SK-N-SH (cell line): ENCODE measurements around the gene LMAN2. TPM values are rescaled to one million over a fixed set of nuclear protein-coding genes. Genes with fewer than 3 reads are reported as not detected.

Experiments
- CTCF ChIA-PET: fragments of 300-600, 350-600 bp; formaldehyde crosslinking; extraction: SDS; loops from one replicate; lab custom pipeline; 2021; lab: Yijun Ruan, JAX
- POLR2A ChIA-PET: fragments of 350-600 bp; sonication (Branson Sonifier 250); formaldehyde crosslinking; extraction: SDS; loops from one replicate; lab custom pipeline; 2020; ENCODE audit warnings: antibody characterized with exemption, inconsistent platforms; lab: Yijun Ruan, JAX
- DNase-seq: peaks from one replicate; pipeline ENCODE4 v3.0.0; 2012
- H2AFZ ChIP-seq: fragments of 200-600 bp; sonication (generic); 2 replicates; pipeline ENCODE4 v1.8.1; 2016; ENCODE audit warnings: antibody characterized with exemption, mild to moderate bottlenecking, low read depth
- H3F3A ChIP-seq: fragments of 200-600 bp; sonication (generic); replicated peaks from 2 replicates; pipeline ENCODE3; 2016; ENCODE audit warnings: antibody characterized with exemption, mild to moderate bottlenecking; ENCODE audit not compliant: insufficient read depth
- H3K27ac ChIP-seq, 2 experiments: fragments of 200-500 bp in 1 of 2; fragments of 200-600 bp in 1 of 2; sonication (Bioruptor generic) in 1 of 2; sonication (generic), shearing (Covaris generic) in 1 of 2; 2 replicates each; pipeline versions ENCODE4 v1.5.1 to v1.6.1; 2014 to 2016; ENCODE audit warnings: low read depth in 2 of 2, inconsistent platforms in 1 of 2, low read length in 1 of 2, mild to moderate bottlenecking in 1 of 2, mixed read lengths in 1 of 2
- H3K27me3 ChIP-seq: fragments of 200-600 bp; sonication (generic), shearing (Covaris generic); 2 replicates; pipeline ENCODE4 v1.6.1; 2016; ENCODE audit warnings: mixed run types; ENCODE audit not compliant: insufficient read depth
- H3K36me3 ChIP-seq, 2 experiments: fragments of 200-500 bp in 1 of 2; fragments of 200-600 bp in 1 of 2; sonication (Bioruptor generic) in 1 of 2; sonication (generic) in 1 of 2; replicated peaks in 1 of 2; 2 replicates each; pipeline versions ENCODE3 to v1.5.1; 2014 to 2016; ENCODE audit warnings: low read length in 1 of 2, mild to moderate bottlenecking in 1 of 2; ENCODE audit not compliant: insufficient read depth in 2 of 2, control insufficient read depth in 1 of 2
- H3K4me1 ChIP-seq, 2 experiments: fragments of 200-500 bp in 1 of 2; fragments of 200-600 bp in 1 of 2; sonication (Bioruptor generic) in 1 of 2; sonication (generic), shearing (Covaris generic) in 1 of 2; 2 replicates each; pipeline versions ENCODE4 v1.5.1 to v1.6.1; 2014 to 2016; ENCODE audit warnings: low read depth in 1 of 2, low read length in 1 of 2, mixed run types in 1 of 2; ENCODE audit not compliant: insufficient read depth in 2 of 2, control insufficient read depth in 1 of 2
- H3K4me2 ChIP-seq: fragments of 200-600 bp; sonication (generic), shearing (Covaris generic); 2 replicates; pipeline ENCODE4 v1.6.1; 2017; ENCODE audit warnings: mixed run types
- H3K4me3 ChIP-seq, 2 experiments: fragments of 200-500 bp in 1 of 2; fragments of 200-600 bp in 1 of 2; sonication (Bioruptor generic) in 1 of 2; sonication (generic), shearing (Covaris generic) in 1 of 2; 2 replicates each; pipeline versions ENCODE4 v1.5.1 to v1.8.1; 2014 to 2016; ENCODE audit warnings: low read depth in 2 of 2, inconsistent platforms in 1 of 2, low read length in 1 of 2, mild to moderate bottlenecking in 1 of 2, mixed read lengths in 1 of 2, moderate library complexity in 1 of 2
- H3K79me2 ChIP-seq: fragments of 200-600 bp; sonication (generic); 2 replicates; pipeline ENCODE4 v1.8.1; 2017; ENCODE audit warnings: mild to moderate bottlenecking; ENCODE audit not compliant: insufficient read depth
- H3K9ac ChIP-seq: fragments of 200-600 bp; sonication (generic); 2 replicates; pipeline ENCODE4 v1.6.1; 2017; ENCODE audit warnings: mixed run types
- H3K9me2 ChIP-seq: fragments of 200-600 bp; sonication (generic); 2 replicates; pipeline ENCODE4 v1.6.1; 2017; ENCODE audit warnings: mixed run types
- H3K9me3 ChIP-seq: fragments of 200-600 bp; sonication (generic); 2 replicates; pipeline ENCODE4 v1.6.1; 2017; ENCODE audit warnings: mixed run types, mild to moderate bottlenecking, moderate library complexity
- H4K20me1 ChIP-seq: fragments of 200-600 bp; sonication (generic); 2 replicates; pipeline ENCODE4 v1.6.1; 2017; ENCODE audit warnings: mild to moderate bottlenecking, mixed run types; ENCODE audit not compliant: insufficient read depth
- CHD2 ChIP-seq: fragments of 150-350 bp; IDR thresholded peaks from 2 replicates; pipeline ENCODE4 v1.6.1; 2018; ENCODE audit warnings: low read length; ENCODE audit not compliant: partially characterized antibody
- ELF1 ChIP-seq: IDR thresholded peaks from 2 replicates; pipeline ENCODE4 v1.4.0; 2012
- EP300 ChIP-seq, 2 experiments: IDR thresholded peaks; 2 replicates each; pipeline versions ENCODE4 v1.4.0 to v1.6.1; 2012; ENCODE audit warnings: borderline replicate concordance in 1 of 2, low read depth in 1 of 2, low read length in 1 of 2
- FOXJ3 ChIP-seq: sonication (generic); formaldehyde crosslinking; IDR thresholded peaks from 2 replicates; pipeline ENCODE4 v1.5.1; 2020; ENCODE audit warnings: mild to moderate bottlenecking, missing genetic modification reagents
- GATA2 ChIP-seq: sonication (generic); formaldehyde crosslinking; IDR thresholded peaks from 2 replicates; pipeline ENCODE4 v1.5.0; 2020; ENCODE audit warnings: mild to moderate bottlenecking, missing genetic modification reagents
- MEF2A ChIP-seq: IDR thresholded peaks from 2 replicates; pipeline ENCODE4 v1.4.0; 2012; ENCODE audit warnings: low read depth, borderline replicate concordance
- MXI1 ChIP-seq: IDR thresholded peaks from 2 replicates; pipeline ENCODE4 v1.6.1; 2012; ENCODE audit warnings: mild to moderate bottlenecking, low read depth, low read length, improper control_type of control experiment
- NFIC ChIP-seq: IDR thresholded peaks from 2 replicates; pipeline ENCODE4 v1.4.0; 2012; ENCODE audit warnings: borderline replicate concordance
- RCOR1 ChIP-seq: fragments of 150-350 bp; IDR thresholded peaks from 2 replicates; pipeline ENCODE4 v1.6.1; 2017; ENCODE audit warnings: antibody characterized with exemption, low read length
- RFX5 ChIP-seq: IDR thresholded peaks from 2 replicates; pipeline ENCODE4 v1.6.1; 2012; ENCODE audit warnings: mild to moderate bottlenecking, improper control_type of control experiment, low read length
- RXRA ChIP-seq: IDR thresholded peaks from 2 replicates; pipeline ENCODE4 v1.4.0; 2012; ENCODE audit warnings: low read depth, mild to moderate bottlenecking, borderline replicate concordance
- YY1 ChIP-seq: IDR thresholded peaks from 2 replicates; pipeline ENCODE4 v1.4.0; 2012; ENCODE audit warnings: low read depth, mild to moderate bottlenecking
- WGBS: methylation state at CpG from one replicate; pipeline ENCODE4 v1.1.6; 2017; ENCODE audit warnings: low lambda C conversion rate; 5-methylcytosine and 5-hydroxymethylcytosine counted together
- polyA plus RNA-seq, 3 experiments: library from polyadenylated mRNA; depleted of rRNA; stranded (reverse); fragments of >200 nt; gene quantifications; 2 replicates each; pipeline ENCODE4 v1.2.3, GENCODE V29; 2012
- TF ChIP-seq, protein P1 (sequence below): fragments of 200-600 bp; sonication (generic); IDR thresholded peaks from 2 replicates; pipeline ENCODE4 v1.6.1; 2017; ENCODE audit warnings: antibody characterized with exemption, mild to moderate bottlenecking, moderate library complexity
- TF ChIP-seq, protein P2 (sequence below): IDR thresholded peaks from 2 replicates; pipeline ENCODE4 v1.6.1; 2012; ENCODE audit warnings: mild to moderate bottlenecking, low read depth, low read length, moderate library complexity

LMAN2 gene
- polyA plus RNA-seq, 1 of the 3 experiments (the other 2 are of a cell fraction), result 500 TPM

- POLR2A ChIA-PET, result interaction anchor here (0.9 to 1.0 kb wide), 2 partner anchors 43 to 58 kb away, joined by 3 read pairs; partner anchors contain the start of gene LMAN2
- H3K36me3 ChIP-seq, result peaks cover 19 to 24% of the 10 kb centered on the region in 2 experiments
Measured at GRCh38 chr5:177308740-177309139, 42.7 kb downstream of the LMAN2 start.

DNA sequence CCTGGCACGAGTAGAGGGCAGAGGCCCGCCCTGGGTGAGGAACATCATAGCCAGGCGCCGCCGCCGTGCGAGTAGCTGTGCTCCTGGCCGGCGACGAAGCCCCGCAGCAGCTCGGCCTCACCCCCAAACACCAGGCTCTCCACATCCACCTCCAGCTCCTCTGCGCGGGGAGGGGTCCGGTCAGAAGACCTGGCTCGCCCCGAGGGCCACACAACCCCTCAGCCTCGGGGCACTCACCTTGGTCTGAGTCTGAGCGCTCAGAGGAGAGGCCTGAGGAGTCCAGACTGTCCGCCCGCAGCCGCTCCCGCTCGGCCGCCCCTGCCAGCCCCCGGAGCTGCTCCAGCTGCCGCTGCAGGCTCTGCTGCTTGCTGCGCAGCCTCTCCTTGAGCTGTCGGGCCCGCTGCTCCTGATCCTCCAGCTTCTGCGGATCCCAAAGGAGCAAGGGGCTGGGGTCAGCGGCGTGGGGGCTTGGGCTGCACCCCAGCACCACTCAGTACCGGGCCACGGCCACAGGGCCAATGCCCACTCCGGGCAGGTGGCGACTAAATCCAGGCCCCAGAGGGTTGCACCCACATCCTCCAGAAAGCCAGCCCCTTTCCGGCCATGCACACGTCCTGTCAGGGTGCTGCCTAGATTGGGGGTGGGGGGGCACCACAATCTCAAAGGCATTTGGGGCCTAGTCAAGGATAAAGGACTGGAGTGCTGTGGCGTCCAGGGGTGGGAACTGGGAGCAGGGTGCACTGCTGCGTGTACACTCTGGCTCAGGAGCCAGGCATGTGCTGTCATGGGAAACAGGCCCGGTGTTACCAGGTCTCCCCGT lies 43.7 kb downstream of the LMAN2 start:
- no peaks in the 10 kb centered on the region for H3K9me2 ChIP-seq
- peaks cover 36% of the 10 kb centered on the region for H4K20me1 ChIP-seq
- H3K27me3 ChIP-seq, result no peaks in the 10 kb centered on the region
- WGBS, result 94% methylated on average over 10 of the region's 43 CpGs
- no peaks in the 10 kb centered on the region for H3K9me3 ChIP-seq
- no peak overlapping the region for H3K4me2 ChIP-seq
- peaks cover 22% of the 10 kb centered on the region for H3F3A ChIP-seq
- ChIA-PET CTCF (interaction anchor here (0.9 to 4.3 kb wide), 8 partner anchors 11 to 194 kb away, joined by 3 to 39 read pairs (median 12); no protein-coding TSS in a partner anchor), POLR2A (interaction anchor here (0.9 to 1.0 kb wide), 2 partner anchors 44 to 59 kb away, joined by 3 read pairs; partner anchors contain the start of gene LMAN2)
- no peak overlapping the region for H3K27ac ChIP-seq
- H3K4me3 ChIP-seq, result no peak overlapping the region
- no peak overlapping the region for H2AFZ ChIP-seq
- H3K79me2 ChIP-seq, result peaks cover 88% of the 10 kb centered on the region
- no peak overlapping the region for H3K9ac ChIP-seq
- peaks cover 4 to 35% of the 10 kb centered on the region in 2 experiments; a peak in 1 of 4 replicates for H3K4me1 ChIP-seq
- no peak for DNase-seq
- peaks cover 19 to 24% of the 10 kb centered on the region in 2 experiments for H3K36me3 ChIP-seq
- no peak for TF ChIP-seq CHD2
- TF ChIP-seq RFX5, result no peak
- no peak for TF ChIP-seq FOXJ3
- TF ChIP-seq MEF2A, result no peak
- no peak for TF ChIP-seq ELF1
- TF ChIP-seq EP300 (IDR thresholded peaks at IDR 0.05; ENCODE audit: borderline replicate concordance in 1 of 2, low read depth in 1 of 2, low read length in 1 of 2), result no peak
- TF ChIP-seq, protein P1, sequence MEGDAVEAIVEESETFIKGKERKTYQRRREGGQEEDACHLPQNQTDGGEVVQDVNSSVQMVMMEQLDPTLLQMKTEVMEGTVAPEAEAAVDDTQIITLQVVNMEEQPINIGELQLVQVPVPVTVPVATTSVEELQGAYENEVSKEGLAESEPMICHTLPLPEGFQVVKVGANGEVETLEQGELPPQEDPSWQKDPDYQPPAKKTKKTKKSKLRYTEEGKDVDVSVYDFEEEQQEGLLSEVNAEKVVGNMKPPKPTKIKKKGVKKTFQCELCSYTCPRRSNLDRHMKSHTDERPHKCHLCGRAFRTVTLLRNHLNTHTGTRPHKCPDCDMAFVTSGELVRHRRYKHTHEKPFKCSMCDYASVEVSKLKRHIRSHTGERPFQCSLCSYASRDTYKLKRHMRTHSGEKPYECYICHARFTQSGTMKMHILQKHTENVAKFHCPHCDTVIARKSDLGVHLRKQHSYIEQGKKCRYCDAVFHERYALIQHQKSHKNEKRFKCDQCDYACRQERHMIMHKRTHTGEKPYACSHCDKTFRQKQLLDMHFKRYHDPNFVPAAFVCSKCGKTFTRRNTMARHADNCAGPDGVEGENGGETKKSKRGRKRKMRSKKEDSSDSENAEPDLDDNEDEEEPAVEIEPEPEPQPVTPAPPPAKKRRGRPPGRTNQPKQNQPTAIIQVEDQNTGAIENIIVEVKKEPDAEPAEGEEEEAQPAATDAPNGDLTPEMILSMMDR, result no peak
- TF ChIP-seq RXRA, result no peak
- no peak for TF ChIP-seq GATA2 (CRISPR knock-in tag)
- no peak for TF ChIP-seq YY1

More at GRCh38 chr5:177308740-177309139, 42.7 kb downstream of the LMAN2 start:
- peaks cover 36% of the 10 kb centered on the region for H4K20me1 ChIP-seq
- H3K9me3 ChIP-seq, result no peaks in the 10 kb centered on the region
- H3K4me2 ChIP-seq, result no peak overlapping the region
- H3K9ac ChIP-seq, result no peak overlapping the region
- H3K4me3 ChIP-seq, result no peak overlapping the region
- no peaks in the 10 kb centered on the region for H3K27me3 ChIP-seq
- CTCF ChIA-PET, result interaction anchor here (0.6 to 4.3 kb wide), 20 partner anchors 10 to 195 kb away, joined by 3 to 39 read pairs (median 10); no protein-coding TSS in a partner anchor
- 97% methylated on average over 11 of the region's 11 CpGs for WGBS
- peaks cover 4 to 37% of the 10 kb centered on the region in 2 experiments; a peak in 1 of 4 replicates for H3K4me1 ChIP-seq
- H3K79me2 ChIP-seq, result peaks cover 78% of the 10 kb centered on the region
- TF ChIP-seq NFIC (no peak), MXI1 (no peak), CHD2 (no peak), RXRA (no peak), YY1 (no peak), FOXJ3 (no peak), RCOR1 (no peak)
- TF ChIP-seq, protein P2, sequence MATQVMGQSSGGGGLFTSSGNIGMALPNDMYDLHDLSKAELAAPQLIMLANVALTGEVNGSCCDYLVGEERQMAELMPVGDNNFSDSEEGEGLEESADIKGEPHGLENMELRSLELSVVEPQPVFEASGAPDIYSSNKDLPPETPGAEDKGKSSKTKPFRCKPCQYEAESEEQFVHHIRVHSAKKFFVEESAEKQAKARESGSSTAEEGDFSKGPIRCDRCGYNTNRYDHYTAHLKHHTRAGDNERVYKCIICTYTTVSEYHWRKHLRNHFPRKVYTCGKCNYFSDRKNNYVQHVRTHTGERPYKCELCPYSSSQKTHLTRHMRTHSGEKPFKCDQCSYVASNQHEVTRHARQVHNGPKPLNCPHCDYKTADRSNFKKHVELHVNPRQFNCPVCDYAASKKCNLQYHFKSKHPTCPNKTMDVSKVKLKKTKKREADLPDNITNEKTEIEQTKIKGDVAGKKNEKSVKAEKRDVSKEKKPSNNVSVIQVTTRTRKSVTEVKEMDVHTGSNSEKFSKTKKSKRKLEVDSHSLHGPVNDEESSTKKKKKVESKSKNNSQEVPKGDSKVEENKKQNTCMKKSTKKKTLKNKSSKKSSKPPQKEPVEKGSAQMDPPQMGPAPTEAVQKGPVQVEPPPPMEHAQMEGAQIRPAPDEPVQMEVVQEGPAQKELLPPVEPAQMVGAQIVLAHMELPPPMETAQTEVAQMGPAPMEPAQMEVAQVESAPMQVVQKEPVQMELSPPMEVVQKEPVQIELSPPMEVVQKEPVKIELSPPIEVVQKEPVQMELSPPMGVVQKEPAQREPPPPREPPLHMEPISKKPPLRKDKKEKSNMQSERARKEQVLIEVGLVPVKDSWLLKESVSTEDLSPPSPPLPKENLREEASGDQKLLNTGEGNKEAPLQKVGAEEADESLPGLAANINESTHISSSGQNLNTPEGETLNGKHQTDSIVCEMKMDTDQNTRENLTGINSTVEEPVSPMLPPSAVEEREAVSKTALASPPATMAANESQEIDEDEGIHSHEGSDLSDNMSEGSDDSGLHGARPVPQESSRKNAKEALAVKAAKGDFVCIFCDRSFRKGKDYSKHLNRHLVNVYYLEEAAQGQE, result no peak
- H3K9me2 ChIP-seq, result no peaks in the 10 kb centered on the region
- no peak overlapping the region for H3K27ac ChIP-seq
- H3F3A ChIP-seq, result peaks cover 22% of the 10 kb centered on the region
- DNase-seq, result no peak
- no peak overlapping the region for H2AFZ ChIP-seq
